GM23338 (cell line): ENCODE data around the gene FAF1.

Experiments
- CREB1 ChIP-seq: fragments of 250-450 bp; sonication (Bioruptor Pico); IDR thresholded peaks from 2 replicates; pipeline ENCODE4 v1.5.0; 2020; ENCODE audit warnings: low read depth, mild to moderate bottlenecking, moderate library complexity
- EZH2 ChIP-seq: fragments of 200-600 bp; sonication (generic); IDR thresholded peaks from one replicate; pipeline ENCODE4 v1.8.0; 2017; ENCODE audit warnings: antibody characterized with exemption, mild to moderate bottlenecking, low read depth; ENCODE audit not compliant: unreplicated experiment
- EZH2phosphoT487 ChIP-seq: fragments of 200-600 bp; sonication (generic); IDR thresholded peaks from one replicate; pipeline ENCODE4 v1.8.1; 2018; ENCODE audit warnings: antibody characterized with exemption; ENCODE audit not compliant: unreplicated experiment
- POLR2AphosphoS5 ChIP-seq: IDR thresholded peaks from 2 replicates; pipeline ENCODE4 v1.6.1; 2016; ENCODE audit warnings: antibody characterized with exemption, low read depth
- ZNF114 ChIP-seq: fragments of 250-450 bp; sonication (Bioruptor Pico); IDR thresholded peaks from 2 replicates; pipeline ENCODE4 v1.5.0; 2020; ENCODE audit warnings: mild to moderate bottlenecking, moderate library complexity
- ZNF331 ChIP-seq: fragments of 250-450 bp; sonication (Bioruptor Pico); IDR thresholded peaks from 2 replicates; pipeline ENCODE4 v1.5.0; 2020; ENCODE audit warnings: low read depth, mild to moderate bottlenecking, moderate library complexity
- TF ChIP-seq, protein P1 (sequence below), 2 experiments: fragments of 200-600 bp in 1 of 2; sonication (generic) in 1 of 2; conservative IDR thresholded peaks; 2 replicates each; pipeline versions ENCODE4 v1.5.1 to v1.6.1; 2016 to 2017; ENCODE audit warnings: antibody characterized with exemption in 2 of 2, low read depth in 2 of 2, mild to moderate bottlenecking in 2 of 2, moderate library complexity in 1 of 2
- TF ChIP-seq, protein P2 (sequence below): IDR thresholded peaks from one replicate; pipeline ENCODE4 v1.6.1; 2018; ENCODE audit warnings: antibody characterized with exemption; ENCODE audit not compliant: unreplicated experiment

DNA sequence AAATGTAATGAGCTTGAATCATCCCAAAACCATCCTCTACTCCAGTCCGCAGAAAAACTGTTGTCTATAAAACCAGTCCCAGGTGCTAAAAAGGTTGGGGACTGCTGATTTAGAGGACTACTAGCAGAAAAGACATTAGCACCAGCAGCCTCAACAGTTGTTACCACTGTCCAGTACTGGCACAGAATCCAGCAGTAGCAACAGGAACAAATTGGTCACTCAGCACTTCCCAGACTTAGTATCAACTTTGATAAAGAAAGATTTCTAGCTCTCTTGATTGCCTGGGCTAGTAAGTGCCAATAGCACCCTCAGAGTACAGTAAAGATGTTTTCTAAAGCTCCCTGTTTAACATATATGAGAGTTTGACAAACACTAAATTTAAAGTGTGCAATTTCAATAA is 127.9 kb downstream of the FAF1 start:
- TF ChIP-seq ZNF114 (no peak), EZH2 (no peak), CREB1 (CRISPR knock-in tag) (no peak), EZH2phosphoT487 (no peak), ZNF331 (CRISPR knock-in tag) (no peak), POLR2AphosphoS5 (no peak)
- TF ChIP-seq, protein P1, sequence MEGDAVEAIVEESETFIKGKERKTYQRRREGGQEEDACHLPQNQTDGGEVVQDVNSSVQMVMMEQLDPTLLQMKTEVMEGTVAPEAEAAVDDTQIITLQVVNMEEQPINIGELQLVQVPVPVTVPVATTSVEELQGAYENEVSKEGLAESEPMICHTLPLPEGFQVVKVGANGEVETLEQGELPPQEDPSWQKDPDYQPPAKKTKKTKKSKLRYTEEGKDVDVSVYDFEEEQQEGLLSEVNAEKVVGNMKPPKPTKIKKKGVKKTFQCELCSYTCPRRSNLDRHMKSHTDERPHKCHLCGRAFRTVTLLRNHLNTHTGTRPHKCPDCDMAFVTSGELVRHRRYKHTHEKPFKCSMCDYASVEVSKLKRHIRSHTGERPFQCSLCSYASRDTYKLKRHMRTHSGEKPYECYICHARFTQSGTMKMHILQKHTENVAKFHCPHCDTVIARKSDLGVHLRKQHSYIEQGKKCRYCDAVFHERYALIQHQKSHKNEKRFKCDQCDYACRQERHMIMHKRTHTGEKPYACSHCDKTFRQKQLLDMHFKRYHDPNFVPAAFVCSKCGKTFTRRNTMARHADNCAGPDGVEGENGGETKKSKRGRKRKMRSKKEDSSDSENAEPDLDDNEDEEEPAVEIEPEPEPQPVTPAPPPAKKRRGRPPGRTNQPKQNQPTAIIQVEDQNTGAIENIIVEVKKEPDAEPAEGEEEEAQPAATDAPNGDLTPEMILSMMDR (conservative IDR thresholded peaks at IDR 0.05; ENCODE audit: low read depth in 2 of 2) = no peak
- TF ChIP-seq, protein P2, sequence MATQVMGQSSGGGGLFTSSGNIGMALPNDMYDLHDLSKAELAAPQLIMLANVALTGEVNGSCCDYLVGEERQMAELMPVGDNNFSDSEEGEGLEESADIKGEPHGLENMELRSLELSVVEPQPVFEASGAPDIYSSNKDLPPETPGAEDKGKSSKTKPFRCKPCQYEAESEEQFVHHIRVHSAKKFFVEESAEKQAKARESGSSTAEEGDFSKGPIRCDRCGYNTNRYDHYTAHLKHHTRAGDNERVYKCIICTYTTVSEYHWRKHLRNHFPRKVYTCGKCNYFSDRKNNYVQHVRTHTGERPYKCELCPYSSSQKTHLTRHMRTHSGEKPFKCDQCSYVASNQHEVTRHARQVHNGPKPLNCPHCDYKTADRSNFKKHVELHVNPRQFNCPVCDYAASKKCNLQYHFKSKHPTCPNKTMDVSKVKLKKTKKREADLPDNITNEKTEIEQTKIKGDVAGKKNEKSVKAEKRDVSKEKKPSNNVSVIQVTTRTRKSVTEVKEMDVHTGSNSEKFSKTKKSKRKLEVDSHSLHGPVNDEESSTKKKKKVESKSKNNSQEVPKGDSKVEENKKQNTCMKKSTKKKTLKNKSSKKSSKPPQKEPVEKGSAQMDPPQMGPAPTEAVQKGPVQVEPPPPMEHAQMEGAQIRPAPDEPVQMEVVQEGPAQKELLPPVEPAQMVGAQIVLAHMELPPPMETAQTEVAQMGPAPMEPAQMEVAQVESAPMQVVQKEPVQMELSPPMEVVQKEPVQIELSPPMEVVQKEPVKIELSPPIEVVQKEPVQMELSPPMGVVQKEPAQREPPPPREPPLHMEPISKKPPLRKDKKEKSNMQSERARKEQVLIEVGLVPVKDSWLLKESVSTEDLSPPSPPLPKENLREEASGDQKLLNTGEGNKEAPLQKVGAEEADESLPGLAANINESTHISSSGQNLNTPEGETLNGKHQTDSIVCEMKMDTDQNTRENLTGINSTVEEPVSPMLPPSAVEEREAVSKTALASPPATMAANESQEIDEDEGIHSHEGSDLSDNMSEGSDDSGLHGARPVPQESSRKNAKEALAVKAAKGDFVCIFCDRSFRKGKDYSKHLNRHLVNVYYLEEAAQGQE = no peak
